Heart left ventricle (tissue), 16 donors: Measurements from ENCODE around the gene PRODH2. TPM values are rescaled to one million over a fixed set of nuclear protein-coding genes. Genes with fewer than 3 reads are reported as not detected.

Source experiments
- ATAC-seq, 4 donors: fragments of 200-7000 bp; cut with Tn5 transposase; one replicate each; pipeline ENCODE4 v1.9.1; 2020 to 2022; ENCODE audit warnings: moderate library complexity in 4 of 4, mild to moderate bottlenecking in 3 of 4, moderate number of reproducible peaks in 1 of 4
- DNase-seq, 5 donors: peaks; one replicate each; pipeline ENCODE4 v3.0.0-alpha.2; 2020
- H3K27ac ChIP-seq, 12 donors: fragments of 200-600 bp; sonication (generic) in 4 of 12; one replicate each; pipeline versions ENCODE4 v1.5.0 to v1.8.0; 2016 to 2022; ENCODE audit warnings: mild to moderate bottlenecking in 2 of 12
- H3K27me3 ChIP-seq, 9 donors: fragments of 200-600 bp; sonication (generic) in 2 of 9; one replicate each; pipeline versions ENCODE4 v1.5.1 to v1.8.0; 2016 to 2022; ENCODE audit warnings: mild to moderate bottlenecking in 3 of 9
- H3K36me3 ChIP-seq, 9 donors: fragments of 200-600 bp; sonication (generic) in 2 of 9; one replicate each; pipeline versions ENCODE4 v1.5.0 to v1.8.0; 2018 to 2022; ENCODE audit warnings: mild to moderate bottlenecking in 2 of 9
- H3K4me1 ChIP-seq, 12 donors: fragments of 200-600 bp; sonication (generic) in 4 of 12; one replicate each; pipeline versions ENCODE4 v1.5.0 to v1.8.0; 2016 to 2022; ENCODE audit warnings: mild to moderate bottlenecking in 3 of 12
- H3K4me3 ChIP-seq, 12 donors: fragments of 200-600 bp; sonication (generic) in 4 of 12; one replicate each; pipeline versions ENCODE4 v1.5.0 to v1.8.0; 2017 to 2022; ENCODE audit warnings: mild to moderate bottlenecking in 9 of 12, moderate library complexity in 4 of 12
- H3K9me3 ChIP-seq, 12 donors: fragments of 200-600 bp; sonication (generic) in 4 of 12; one replicate each; pipeline versions ENCODE4 v1.5.0 to v1.8.0; 2016 to 2022; ENCODE audit warnings: mild to moderate bottlenecking in 1 of 12
- POLR2A ChIP-seq, 2 donors: fragments of 450-650 bp; IDR thresholded peaks; one replicate each; pipeline ENCODE4 v1.6.1; 2017; ENCODE audit warnings: antibody characterized with exemption in 2 of 2, mild to moderate bottlenecking in 2 of 2, moderate library complexity in 2 of 2
- WGBS, 4 donors: extraction: QIAGEN DNeasy Blood & Tissue Kit in 2 of 4; methylation state at CpG; one replicate each; pipeline versions ENCODE4 v1.1.5 to v1.1.7; 2013 to 2018; 5-methylcytosine and 5-hydroxymethylcytosine counted together
- intact Hi-C, 10 donors: fragments of 100-400 bp; cut with DNase I; formaldehyde crosslinking; loops; one replicate each; pipeline versions ENCODE4 v1.11.1 to v1.14.2; 2022
- polyA plus RNA-seq, 2 donors: library from polyadenylated mRNA; stranded (reverse); fragments of 200-250 nt; gene quantifications; one replicate each; pipeline ENCODE4 v1.2.3, GENCODE V29; 2013
- total RNA-seq, 9 donors: library from RNA; depleted of rRNA in 2 of 9; stranded (reverse); fragments of >200 nt in 2 of 9; fragmentation: NEBNext Ultra II Directional in 3 of 9; extraction: Animal tissue kit (Norgen Biotek cat#: 25700) in 3 of 9; gene quantifications; one replicate each; pipeline versions ENCODE4 v1.1.0 to v1.2.4, GENCODE V29; 2016 to 2023
- TF ChIP-seq, protein P1 (sequence below), 12 donors: fragments of 200-600 bp; sonication (generic) in 4 of 12; IDR thresholded peaks; one replicate each; pipeline versions ENCODE4 v1.5.0 to v1.8.0; 2018 to 2022; ENCODE audit warnings: antibody characterized with exemption in 12 of 12, mild to moderate bottlenecking in 5 of 12
- donor health status: ischemic (EF 13 %, LVEDD 7.1; RV severe dilation, severe dysfunction).
- donor health status: healthy with polysubstance abuse.
- donor health status: DM: no; HTN: yes; CAD: no.
- donor health status: DM: no; HTN: no; CAD: no.
- donor health status: ischemic (EF 25% LVEDD 6.9; RV normal size, moderate dysfunction).
- donor health status: ischemic (EF 25% LVEDD 5.7; RV mildly dilated, moderate dysfunction).
- donor health status: healthy.
- donor health status: DM: yes; HTN: yes; CAD: no.
- donor health status: ischemic (EF 35%, LVEDD 5.7; RV mildly dilated, moderate dysfunction).
- donor health status: nonischemic (EF 11% LVEDD 7.7; RV severe dilation, severe dysfunction).
- donor health status: DM: yes; HTN: yes; CAD: no.
- donor health status: PGD.
- donor health status: ischemic (EF 29% LVEDD 5.4; RV normal size, mild dysfunction).
- donor health status: nonischemic (EF 23%, LVEDD 6.1; RV moderate dilation, normal function).

PRODH2 gene
- total and polyA plus RNA-seq, 11 donors: not detected

DNA sequence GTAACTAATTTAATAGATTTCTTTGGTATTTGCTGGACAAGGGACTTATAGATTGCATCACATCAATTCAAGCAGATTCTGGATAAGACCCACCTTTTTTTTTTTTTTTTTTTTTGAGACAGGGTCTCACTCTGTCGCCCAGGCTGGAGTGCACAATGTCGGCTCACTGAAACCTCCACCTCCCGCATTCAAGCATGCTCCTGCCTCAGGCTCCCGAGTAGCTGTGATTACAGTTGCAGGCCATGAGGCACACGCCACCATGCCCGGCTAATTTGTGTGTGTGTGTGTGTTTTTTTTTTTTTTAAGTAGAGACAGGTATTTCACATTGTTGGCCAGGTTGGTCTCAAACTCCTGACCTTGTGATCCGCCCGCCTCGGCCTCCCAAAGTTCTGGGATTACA lies 4.2 kb upstream of the PRODH2 start:
- TF ChIP-seq POLR2A (IDR thresholded peaks at IDR 0.05): no peak
- TF ChIP-seq, protein P1, sequence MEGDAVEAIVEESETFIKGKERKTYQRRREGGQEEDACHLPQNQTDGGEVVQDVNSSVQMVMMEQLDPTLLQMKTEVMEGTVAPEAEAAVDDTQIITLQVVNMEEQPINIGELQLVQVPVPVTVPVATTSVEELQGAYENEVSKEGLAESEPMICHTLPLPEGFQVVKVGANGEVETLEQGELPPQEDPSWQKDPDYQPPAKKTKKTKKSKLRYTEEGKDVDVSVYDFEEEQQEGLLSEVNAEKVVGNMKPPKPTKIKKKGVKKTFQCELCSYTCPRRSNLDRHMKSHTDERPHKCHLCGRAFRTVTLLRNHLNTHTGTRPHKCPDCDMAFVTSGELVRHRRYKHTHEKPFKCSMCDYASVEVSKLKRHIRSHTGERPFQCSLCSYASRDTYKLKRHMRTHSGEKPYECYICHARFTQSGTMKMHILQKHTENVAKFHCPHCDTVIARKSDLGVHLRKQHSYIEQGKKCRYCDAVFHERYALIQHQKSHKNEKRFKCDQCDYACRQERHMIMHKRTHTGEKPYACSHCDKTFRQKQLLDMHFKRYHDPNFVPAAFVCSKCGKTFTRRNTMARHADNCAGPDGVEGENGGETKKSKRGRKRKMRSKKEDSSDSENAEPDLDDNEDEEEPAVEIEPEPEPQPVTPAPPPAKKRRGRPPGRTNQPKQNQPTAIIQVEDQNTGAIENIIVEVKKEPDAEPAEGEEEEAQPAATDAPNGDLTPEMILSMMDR (IDR thresholded peaks at IDR 0.05): no peak
- H3K9me3 ChIP-seq: no peaks in the 10 kb centered on the region
- DNase-seq: no peak
- H3K27ac ChIP-seq: no peak overlapping the region
- H3K4me3 ChIP-seq: no peak overlapping the region
- WGBS, 4 donors: 77 to 84% (median 80%) methylated on average over 9 of the region's 9 CpGs
- no peak for ATAC-seq
- peaks cover 0 to 47% (median 4%) of the 10 kb centered on the region in 9 donors for H3K27me3 ChIP-seq
- H3K36me3 ChIP-seq: no peaks in the 10 kb centered on the region
- H3K4me1 ChIP-seq: no peaks in the 10 kb centered on the region
- intact Hi-C loops: no loop called here

DNA sequence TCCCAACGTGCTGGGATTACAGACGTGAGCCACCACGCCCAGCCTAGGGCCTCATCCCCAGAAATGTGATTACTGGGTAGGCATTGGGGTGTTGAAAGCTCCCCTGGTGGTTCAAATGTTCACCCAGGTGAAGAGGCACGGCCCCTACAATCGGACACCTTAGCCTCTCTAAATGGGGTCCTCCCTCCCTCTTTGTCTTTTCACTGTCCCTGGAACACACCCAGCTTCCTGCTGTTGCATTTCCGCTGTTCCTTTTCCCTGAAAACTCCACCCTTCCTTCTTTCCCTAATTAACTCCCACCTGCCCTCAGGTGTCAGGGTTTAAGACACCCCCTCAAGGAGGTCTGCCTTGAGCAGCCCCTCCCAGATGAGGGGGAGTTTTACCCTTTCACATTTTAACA lies 3.6 kb upstream of the PRODH2 start:
- peaks cover 0 to 53% (median 4%) of the 10 kb centered on the region in 9 donors for H3K27me3 ChIP-seq
- H3K9me3 ChIP-seq: no peaks in the 10 kb centered on the region
- WGBS, 4 donors: 24 to 37% (median 29%) methylated on average over 5 to 6 of the region's 6 CpGs
- intact Hi-C loops: no loop called here
- H3K27ac ChIP-seq: no peak overlapping the region
- no peak overlapping the region for H3K4me3 ChIP-seq
- no peaks in the 10 kb centered on the region for H3K36me3 ChIP-seq
- H3K4me1 ChIP-seq: no peaks in the 10 kb centered on the region
- no peak for TF ChIP-seq POLR2A (IDR thresholded peaks at IDR 0.05)
- TF ChIP-seq, protein P1 (IDR thresholded peaks at IDR 0.05): no peak
- ATAC-seq: no peak
- no peak for DNase-seq

- 83 to 88% (median 84%) methylated on average over 11 of the region's 11 CpGs for WGBS, 4 donors
- H3K9me3 ChIP-seq: no peaks in the 10 kb centered on the region
- peaks cover 0 to 50% (median 2%) of the 10 kb centered on the region in 9 donors for H3K27me3 ChIP-seq
- no peak for DNase-seq
- H3K36me3 ChIP-seq: no peaks in the 10 kb centered on the region
- H3K27ac ChIP-seq: no peak overlapping the region
- no peaks in the 10 kb centered on the region for H3K4me1 ChIP-seq
- H3K4me3 ChIP-seq: no peak overlapping the region
- intact Hi-C loops: no loop called here
- TF ChIP-seq, protein P1 (IDR thresholded peaks at IDR 0.05): no peak
- no peak for TF ChIP-seq POLR2A (IDR thresholded peaks at IDR 0.05)
- ATAC-seq: no peak
These were observed 622 bp upstream of the PRODH2 start for GRCh38 chr19:35813043-35813890.

- WGBS, 4 donors: 56 to 81% (median 74%) methylated on average over 6 to 18 of the region's 18 CpGs
- TF ChIP-seq, protein P1 (IDR thresholded peaks at IDR 0.05): no peak
- TF ChIP-seq POLR2A (IDR thresholded peaks at IDR 0.05): no peak
- no peak for DNase-seq
These were observed 1.1 kb downstream of the PRODH2 start for GRCh38 chr19:35811317-35812219.

More at GRCh38 chr19:35811317-35812219, 1.1 kb downstream of the PRODH2 start:
- H3K9me3 ChIP-seq: no peaks in the 10 kb centered on the region
- intact Hi-C loops: no loop called here
- ATAC-seq: peak in 1 of 4 donors; percentile 46
- peaks cover 0 to 40% (median 0%) of the 10 kb centered on the region in 9 donors for H3K27me3 ChIP-seq
- H3K4me1 ChIP-seq: no peaks in the 10 kb centered on the region
- no peak overlapping the region for H3K27ac ChIP-seq
- no peaks in the 10 kb centered on the region for H3K36me3 ChIP-seq
- H3K4me3 ChIP-seq: no peak overlapping the region
